MM.1S (cell line): ENCODE results near the gene CC2D1B.

Source experiments
- DNase-seq: peaks from one replicate; pipeline ENCODE4 v3.0.0-alpha.2; 2015
- H2AFZ ChIP-seq: fragments of 300-600 bp; sonication (generic); 2 replicates; pipeline ENCODE4 v1.6.0; 2016; ENCODE audit warnings: antibody characterized with exemption, low read length
- H3F3A ChIP-seq: fragments of 300-600 bp; sonication (generic); 2 replicates; pipeline ENCODE4 v1.6.1; 2016; ENCODE audit warnings: mild to moderate bottlenecking, antibody characterized with exemption, low read length, moderate library complexity, mixed read lengths; ENCODE audit not compliant: insufficient read depth
- H3K27ac ChIP-seq: fragments of 300-600 bp; sonication (generic); 2 replicates; pipeline ENCODE4 v1.5.1; 2016; ENCODE audit warnings: mild to moderate bottlenecking, low read length
- H3K27me3 ChIP-seq: fragments of 300-600 bp; sonication (generic); replicated peaks from 2 replicates; pipeline ENCODE4 v1.6.0; 2016; ENCODE audit warnings: low read length; ENCODE audit not compliant: insufficient read depth
- H3K36me3 ChIP-seq: fragments of 300-600 bp; sonication (generic); replicated peaks from 2 replicates; pipeline ENCODE4 v1.6.1; 2016; ENCODE audit warnings: mild to moderate bottlenecking, low read length, mixed read lengths; ENCODE audit not compliant: insufficient read depth
- H3K4me1 ChIP-seq: fragments of 300-600 bp; sonication (generic); 2 replicates; pipeline ENCODE4 v1.6.1; 2016; ENCODE audit warnings: low read length, mixed read lengths
- H3K4me2 ChIP-seq: fragments of 300-600 bp; sonication (generic); 2 replicates; pipeline ENCODE4 v1.6.0; 2016; ENCODE audit warnings: low read depth, low read length
- H3K4me3 ChIP-seq: fragments of 300-600 bp; sonication (generic); 2 replicates; pipeline ENCODE4 v1.5.1; 2016; ENCODE audit warnings: low read length, mixed read lengths
- H3K79me2 ChIP-seq: fragments of 300-600 bp; sonication (generic); 2 replicates; pipeline ENCODE4 v1.6.1; 2016; ENCODE audit warnings: mixed run types, low read length, mixed read lengths
- H3K9ac ChIP-seq: fragments of 300-600 bp; sonication (generic); 2 replicates; pipeline ENCODE4 v1.6.1; 2016; ENCODE audit warnings: low read length, mixed read lengths
- H3K9me2 ChIP-seq: fragments of 300-600 bp; sonication (generic); replicated peaks from 2 replicates; pipeline ENCODE4 v1.6.1; 2016; ENCODE audit warnings: mild to moderate bottlenecking, low read length, mixed read lengths; ENCODE audit not compliant: insufficient read depth
- H3K9me3 ChIP-seq: fragments of 300-600 bp; sonication (generic); replicated peaks from 2 replicates; pipeline ENCODE4 v1.6.1; 2016; ENCODE audit warnings: mild to moderate bottlenecking, low read length, mixed read lengths; ENCODE audit not compliant: insufficient read depth
- H4K20me1 ChIP-seq: fragments of 300-600 bp; sonication (generic); 2 replicates; pipeline ENCODE4 v1.6.1; 2016; ENCODE audit warnings: mild to moderate bottlenecking, low read length, moderate library complexity, mixed read lengths; ENCODE audit not compliant: insufficient read depth
- EZH2 ChIP-seq: fragments of 300-600 bp; sonication (generic); optimal IDR thresholded peaks from 2 replicates; pipeline ENCODE3; 2017; ENCODE audit warnings: low read depth, mild to moderate bottlenecking, antibody characterized with exemption, low read length, mixed read lengths
- EZH2phosphoT487 ChIP-seq: fragments of 300-600 bp; sonication (generic); IDR thresholded peaks from 2 replicates; pipeline ENCODE4 v1.6.1; 2018; ENCODE audit warnings: antibody characterized with exemption, low read length
- TF ChIP-seq, protein P1 (sequence below): fragments of 300-600 bp; sonication (generic); IDR thresholded peaks from 2 replicates; pipeline ENCODE4 v1.5.1; 2016; ENCODE audit warnings: antibody characterized with exemption, low read length, mixed read lengths

CC2D1B gene

DNA sequence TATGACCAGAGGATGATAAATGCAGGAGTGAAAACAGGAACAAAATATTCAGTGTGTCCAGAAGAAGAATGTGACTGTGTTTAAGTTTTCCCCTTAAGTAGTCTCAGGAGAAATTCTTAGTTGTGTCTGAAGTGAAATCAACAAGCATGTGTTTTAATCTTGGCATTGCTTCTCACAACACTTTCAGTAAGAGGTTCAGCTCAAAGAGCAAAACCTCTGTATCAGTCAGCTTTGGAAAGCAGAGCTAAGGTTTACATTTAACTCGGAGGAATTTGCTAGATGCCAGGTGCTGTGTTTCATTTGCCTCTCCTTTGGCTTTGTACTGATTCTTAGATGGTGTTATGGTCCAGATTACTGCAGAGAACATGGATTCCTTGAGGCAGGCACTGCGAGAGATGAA lies 28.6 kb downstream of the CC2D1B start:
- H3F3A ChIP-seq = no peaks in the 10 kb centered on the region
- H3K4me3 ChIP-seq = no peak overlapping the region
- no peak overlapping the region for H3K9ac ChIP-seq
- H4K20me1 ChIP-seq = no peaks in the 10 kb centered on the region
- peaks cover 12% of the 10 kb centered on the region for H3K4me1 ChIP-seq
- H3K9me2 ChIP-seq = no peaks in the 10 kb centered on the region
- no peak overlapping the region for H3K27ac ChIP-seq
- TF ChIP-seq EZH2phosphoT487 = no peak
- TF ChIP-seq, protein P1, sequence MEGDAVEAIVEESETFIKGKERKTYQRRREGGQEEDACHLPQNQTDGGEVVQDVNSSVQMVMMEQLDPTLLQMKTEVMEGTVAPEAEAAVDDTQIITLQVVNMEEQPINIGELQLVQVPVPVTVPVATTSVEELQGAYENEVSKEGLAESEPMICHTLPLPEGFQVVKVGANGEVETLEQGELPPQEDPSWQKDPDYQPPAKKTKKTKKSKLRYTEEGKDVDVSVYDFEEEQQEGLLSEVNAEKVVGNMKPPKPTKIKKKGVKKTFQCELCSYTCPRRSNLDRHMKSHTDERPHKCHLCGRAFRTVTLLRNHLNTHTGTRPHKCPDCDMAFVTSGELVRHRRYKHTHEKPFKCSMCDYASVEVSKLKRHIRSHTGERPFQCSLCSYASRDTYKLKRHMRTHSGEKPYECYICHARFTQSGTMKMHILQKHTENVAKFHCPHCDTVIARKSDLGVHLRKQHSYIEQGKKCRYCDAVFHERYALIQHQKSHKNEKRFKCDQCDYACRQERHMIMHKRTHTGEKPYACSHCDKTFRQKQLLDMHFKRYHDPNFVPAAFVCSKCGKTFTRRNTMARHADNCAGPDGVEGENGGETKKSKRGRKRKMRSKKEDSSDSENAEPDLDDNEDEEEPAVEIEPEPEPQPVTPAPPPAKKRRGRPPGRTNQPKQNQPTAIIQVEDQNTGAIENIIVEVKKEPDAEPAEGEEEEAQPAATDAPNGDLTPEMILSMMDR = no peak
- no peak for TF ChIP-seq EZH2
- no peaks in the 10 kb centered on the region for H3K9me3 ChIP-seq
- H3K79me2 ChIP-seq = no peaks in the 10 kb centered on the region
- no peak for DNase-seq
- no peaks in the 10 kb centered on the region for H3K36me3 ChIP-seq
- no peak overlapping the region for H3K4me2 ChIP-seq
- no peak overlapping the region for H2AFZ ChIP-seq
- H3K27me3 ChIP-seq = no peaks in the 10 kb centered on the region

DNA sequence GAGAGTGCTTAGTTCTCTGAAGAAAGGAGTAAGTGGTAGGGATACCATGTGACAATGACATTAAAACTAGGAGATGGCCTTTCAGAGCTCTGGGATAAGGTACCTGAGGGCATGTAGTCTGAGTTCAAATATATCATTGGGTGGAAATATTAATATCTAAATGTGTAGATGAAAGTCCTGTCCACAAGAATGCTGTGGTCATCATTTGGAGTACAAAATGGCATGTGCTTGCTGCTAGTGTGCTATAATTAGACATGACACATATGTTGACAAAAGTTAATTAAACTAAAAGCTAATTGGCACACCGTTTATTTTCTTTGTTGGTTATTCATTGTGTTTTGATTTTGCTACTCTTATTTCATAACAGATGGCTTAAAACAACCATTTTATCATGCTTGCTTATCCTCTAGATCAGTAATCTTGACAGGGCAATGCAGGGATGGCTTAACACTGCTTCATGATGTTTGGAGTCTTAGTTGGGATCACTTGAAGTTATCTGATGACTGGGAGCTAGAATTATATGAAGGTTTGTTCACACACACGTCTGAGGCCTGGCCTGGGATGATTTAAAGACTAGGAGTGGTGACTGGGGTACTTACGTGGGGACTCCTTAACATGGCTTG lies 31.0 kb downstream of the CC2D1B start:
- Histone ChIP-seq H3F3A (no peaks in the 10 kb centered on the region), H3K27ac (no peak overlapping the region), H4K20me1 (no peaks in the 10 kb centered on the region), H3K4me1 (peaks cover 12% of the 10 kb centered on the region), H3K9me2 (no peaks in the 10 kb centered on the region), H3K4me3 (no peak overlapping the region), H3K9ac (no peak overlapping the region), H3K27me3 (no peaks in the 10 kb centered on the region), H2AFZ (no peak overlapping the region), H3K36me3 (no peaks in the 10 kb centered on the region), H3K9me3 (no peaks in the 10 kb centered on the region), H3K79me2 (no peaks in the 10 kb centered on the region), H3K4me2 (peak overlapping the region; percentile 15; the same call in 1 of the 2 replicates)
- DNase-seq = no peak
- TF ChIP-seq, protein P1 = no peak
- TF ChIP-seq EZH2 = no peak
- no peak for TF ChIP-seq EZH2phosphoT487

GRCh38 chr1:52332411-52332810 lies 33.6 kb downstream of the CC2D1B start:
- no peaks in the 10 kb centered on the region for H3K9me2 ChIP-seq
- H3K27me3 ChIP-seq = no peaks in the 10 kb centered on the region
- TF ChIP-seq, protein P1 = no peak
- TF ChIP-seq EZH2phosphoT487 = no peak
- TF ChIP-seq EZH2 = no peak
- H3K4me3 ChIP-seq = no peak overlapping the region
- H3K27ac ChIP-seq = no peak overlapping the region
- peaks cover 12% of the 10 kb centered on the region for H3K4me1 ChIP-seq
- no peaks in the 10 kb centered on the region for H4K20me1 ChIP-seq
- no peaks in the 10 kb centered on the region for H3F3A ChIP-seq
- DNase-seq = no peak
- no peak overlapping the region for H2AFZ ChIP-seq
- no peak overlapping the region for H3K9ac ChIP-seq
- no peak overlapping the region for H3K4me2 ChIP-seq
- H3K79me2 ChIP-seq = no peaks in the 10 kb centered on the region
- H3K36me3 ChIP-seq = no peaks in the 10 kb centered on the region
- no peaks in the 10 kb centered on the region for H3K9me3 ChIP-seq
